SK-N-SH (cell line): ENCODE results near the gene FAM184B. TPM values are rescaled to one million over a fixed set of nuclear protein-coding genes. Genes with fewer than 3 reads are reported as not detected.

ENCODE experiments used
- CTCF ChIA-PET: fragments of 300-600, 350-600 bp; formaldehyde crosslinking; extraction: SDS; loops from one replicate; lab custom pipeline; 2021; lab: Yijun Ruan, JAX
- POLR2A ChIA-PET: fragments of 350-600 bp; sonication (Branson Sonifier 250); formaldehyde crosslinking; extraction: SDS; loops from one replicate; lab custom pipeline; 2020; ENCODE audit warnings: antibody characterized with exemption, inconsistent platforms; lab: Yijun Ruan, JAX
- DNase-seq: peaks from one replicate; pipeline ENCODE4 v3.0.0; 2012
- H2AFZ ChIP-seq: fragments of 200-600 bp; sonication (generic); 2 replicates; pipeline ENCODE4 v1.8.1; 2016; ENCODE audit warnings: antibody characterized with exemption, mild to moderate bottlenecking, low read depth
- H3F3A ChIP-seq: fragments of 200-600 bp; sonication (generic); replicated peaks from 2 replicates; pipeline ENCODE3; 2016; ENCODE audit warnings: antibody characterized with exemption, mild to moderate bottlenecking; ENCODE audit not compliant: insufficient read depth
- H3K27ac ChIP-seq, 2 experiments: fragments of 200-500 bp in 1 of 2; fragments of 200-600 bp in 1 of 2; sonication (Bioruptor generic) in 1 of 2; sonication (generic), shearing (Covaris generic) in 1 of 2; 2 replicates each; pipeline versions ENCODE4 v1.5.1 to v1.6.1; 2014 to 2016; ENCODE audit warnings: low read depth in 2 of 2, inconsistent platforms in 1 of 2, low read length in 1 of 2, mild to moderate bottlenecking in 1 of 2, mixed read lengths in 1 of 2
- H3K27me3 ChIP-seq: fragments of 200-600 bp; sonication (generic), shearing (Covaris generic); 2 replicates; pipeline ENCODE4 v1.6.1; 2016; ENCODE audit warnings: mixed run types; ENCODE audit not compliant: insufficient read depth
- H3K36me3 ChIP-seq, 2 experiments: fragments of 200-500 bp in 1 of 2; fragments of 200-600 bp in 1 of 2; sonication (Bioruptor generic) in 1 of 2; sonication (generic) in 1 of 2; replicated peaks in 1 of 2; 2 replicates each; pipeline versions ENCODE3 to v1.5.1; 2014 to 2016; ENCODE audit warnings: low read length in 1 of 2, mild to moderate bottlenecking in 1 of 2; ENCODE audit not compliant: insufficient read depth in 2 of 2, control insufficient read depth in 1 of 2
- H3K4me1 ChIP-seq, 2 experiments: fragments of 200-500 bp in 1 of 2; fragments of 200-600 bp in 1 of 2; sonication (Bioruptor generic) in 1 of 2; sonication (generic), shearing (Covaris generic) in 1 of 2; 2 replicates each; pipeline versions ENCODE4 v1.5.1 to v1.6.1; 2014 to 2016; ENCODE audit warnings: low read depth in 1 of 2, low read length in 1 of 2, mixed run types in 1 of 2; ENCODE audit not compliant: insufficient read depth in 2 of 2, control insufficient read depth in 1 of 2
- H3K4me2 ChIP-seq: fragments of 200-600 bp; sonication (generic), shearing (Covaris generic); 2 replicates; pipeline ENCODE4 v1.6.1; 2017; ENCODE audit warnings: mixed run types
- H3K4me3 ChIP-seq, 2 experiments: fragments of 200-500 bp in 1 of 2; fragments of 200-600 bp in 1 of 2; sonication (Bioruptor generic) in 1 of 2; sonication (generic), shearing (Covaris generic) in 1 of 2; 2 replicates each; pipeline versions ENCODE4 v1.5.1 to v1.8.1; 2014 to 2016; ENCODE audit warnings: low read depth in 2 of 2, inconsistent platforms in 1 of 2, low read length in 1 of 2, mild to moderate bottlenecking in 1 of 2, mixed read lengths in 1 of 2, moderate library complexity in 1 of 2
- H3K79me2 ChIP-seq: fragments of 200-600 bp; sonication (generic); 2 replicates; pipeline ENCODE4 v1.8.1; 2017; ENCODE audit warnings: mild to moderate bottlenecking; ENCODE audit not compliant: insufficient read depth
- H3K9ac ChIP-seq: fragments of 200-600 bp; sonication (generic); 2 replicates; pipeline ENCODE4 v1.6.1; 2017; ENCODE audit warnings: mixed run types
- H3K9me2 ChIP-seq: fragments of 200-600 bp; sonication (generic); 2 replicates; pipeline ENCODE4 v1.6.1; 2017; ENCODE audit warnings: mixed run types
- H3K9me3 ChIP-seq: fragments of 200-600 bp; sonication (generic); 2 replicates; pipeline ENCODE4 v1.6.1; 2017; ENCODE audit warnings: mixed run types, mild to moderate bottlenecking, moderate library complexity
- H4K20me1 ChIP-seq: fragments of 200-600 bp; sonication (generic); 2 replicates; pipeline ENCODE4 v1.6.1; 2017; ENCODE audit warnings: mild to moderate bottlenecking, mixed run types; ENCODE audit not compliant: insufficient read depth
- EP300 ChIP-seq, 2 experiments: IDR thresholded peaks; 2 replicates each; pipeline versions ENCODE4 v1.4.0 to v1.6.1; 2012; ENCODE audit warnings: borderline replicate concordance in 1 of 2, low read depth in 1 of 2, low read length in 1 of 2
- FOSL2 ChIP-seq: IDR thresholded peaks from 2 replicates; pipeline ENCODE4 v1.4.0; 2012; ENCODE audit warnings: low read depth, mild to moderate bottlenecking, moderate library complexity, borderline replicate concordance
- GABPA ChIP-seq: IDR thresholded peaks from 2 replicates; pipeline ENCODE4 v1.4.0; 2012; ENCODE audit warnings: low read depth, mild to moderate bottlenecking
- IRF3 ChIP-seq: fragments of 150-350 bp; IDR thresholded peaks from 2 replicates; pipeline ENCODE4 v1.6.1; 2016; ENCODE audit warnings: mild to moderate bottlenecking, low read depth, low read length
- JUND ChIP-seq: IDR thresholded peaks from 2 replicates; pipeline ENCODE4 v1.4.0; 2012
- NFIC ChIP-seq: IDR thresholded peaks from 2 replicates; pipeline ENCODE4 v1.4.0; 2012; ENCODE audit warnings: borderline replicate concordance
- NRF1 ChIP-seq: IDR thresholded peaks from 2 replicates; pipeline ENCODE4 v1.6.1; 2012; ENCODE audit warnings: low read depth, mild to moderate bottlenecking, low read length
- PBX3 ChIP-seq: IDR thresholded peaks from 2 replicates; pipeline ENCODE4; 2012
- REST ChIP-seq: IDR thresholded peaks from 2 replicates; pipeline ENCODE4 v1.6.1; 2012; ENCODE audit warnings: mild to moderate bottlenecking, low read depth, low read length, moderate library complexity
- SIN3A ChIP-seq: IDR thresholded peaks from 2 replicates; pipeline ENCODE4 v1.6.1; 2012; ENCODE audit warnings: low read depth, mild to moderate bottlenecking, low read length, moderate library complexity, borderline replicate concordance
- YY1 ChIP-seq: IDR thresholded peaks from 2 replicates; pipeline ENCODE4 v1.4.0; 2012; ENCODE audit warnings: low read depth, mild to moderate bottlenecking
- WGBS: methylation state at CpG from one replicate; pipeline ENCODE4 v1.1.6; 2017; ENCODE audit warnings: low lambda C conversion rate; 5-methylcytosine and 5-hydroxymethylcytosine counted together
- polyA plus RNA-seq, 3 experiments: library from polyadenylated mRNA; depleted of rRNA; stranded (reverse); fragments of >200 nt; gene quantifications; 2 replicates each; pipeline ENCODE4 v1.2.3, GENCODE V29; 2012

The FAM184B gene
- polyA plus RNA-seq, 1 of the 3 experiments (the other 2 are of a cell fraction) = not detected

- TF ChIP-seq REST = no peak
- no peak for TF ChIP-seq IRF3
- TF ChIP-seq NFIC = no peak
- TF ChIP-seq YY1 = no peak
- TF ChIP-seq GABPA = no peak
- TF ChIP-seq PBX3 = no peak
- no peak for TF ChIP-seq JUND
- no peak for TF ChIP-seq EP300 (IDR thresholded peaks at IDR 0.05; ENCODE audit: borderline replicate concordance in 1 of 2, low read depth in 1 of 2, low read length in 1 of 2)
Measured at GRCh38 chr4:17816142-17816541, 34.7 kb upstream of the FAM184B start (continued).

- Histone ChIP-seq H3K36me3 (peaks cover 7 to 20% of the 10 kb centered on the region in 2 experiments), H2AFZ (peak overlapping the region; percentile 87), H3K9me3 (no peaks in the 10 kb centered on the region), H3K4me3 (no peak overlapping the region; a peak in 1 of 4 replicates), H3F3A (peaks cover 20% of the 10 kb centered on the region), H4K20me1 (0 out of 2 replicates have a peak, but pooled peaks cover 5% of the 10 kb centered on the region), H3K4me2 (peak overlapping the region; percentile 89), H3K79me2 (peaks cover 97% of the 10 kb centered on the region), H3K9ac (peak overlapping the region; percentile 73; the same call in 1 of the 2 replicates), H3K27me3 (no peaks in the 10 kb centered on the region), H3K9me2 (no peaks in the 10 kb centered on the region), H3K27ac (peak overlapping the region in 1 of 2 experiments; percentile 61; a peak in 3 of 4 replicates), H3K4me1 (peaks cover 0 to 6% of the 10 kb centered on the region in 2 experiments; a peak in 2 of 4 replicates)
- WGBS = 36% methylated on average over 3 of the region's 3 CpGs
- ChIA-PET POLR2A (no interaction called here), CTCF (interaction anchor here (1.1 kb wide), 1 partner anchor 554 kb away, joined by 4 read pairs; no protein-coding TSS in a partner anchor)
- no peak for DNase-seq
- TF ChIP-seq FOSL2 (no peak), NRF1 (0 out of 2 replicates have a peak, but pooled peaks have one; percentile 20), SIN3A (no peak)
Measured at GRCh38 chr4:17814140-17814539, 32.7 kb upstream of the FAM184B start.
